ENCODE data around the gene IQGAP2.

- TF ChIP-seq EZH2 (IDR thresholded peaks at IDR 0.05; ENCODE audit: low read depth) (no peak), CTCF (conservative IDR thresholded peaks at IDR 0.05) (no peak)
Measured at GRCh38 chr5:76673125-76673524, 270.0 kb downstream of the IQGAP2 start.
